Skin epidermis (tissue), 12 donors: ENCODE data around the gene KAT2A.

Source experiments
- H3K27ac ChIP-seq, 21 experiments: fragments of 200-600 bp; sonication (generic) in 11 of 21; one replicate each; pipeline ENCODE4 v1.5.0; 2020; ENCODE audit warnings: mild to moderate bottlenecking in 3 of 21, inconsistent platforms in 2 of 21, moderate library complexity in 2 of 21
- H3K4me3 ChIP-seq, 7 experiments: fragments of 200-600 bp; sonication (generic) in 2 of 7; one replicate each; pipeline ENCODE4 v1.5.0; 2020; ENCODE audit warnings: inconsistent platforms in 2 of 7, mild to moderate bottlenecking in 2 of 7, moderate library complexity in 1 of 7

KAT2A gene

DNA sequence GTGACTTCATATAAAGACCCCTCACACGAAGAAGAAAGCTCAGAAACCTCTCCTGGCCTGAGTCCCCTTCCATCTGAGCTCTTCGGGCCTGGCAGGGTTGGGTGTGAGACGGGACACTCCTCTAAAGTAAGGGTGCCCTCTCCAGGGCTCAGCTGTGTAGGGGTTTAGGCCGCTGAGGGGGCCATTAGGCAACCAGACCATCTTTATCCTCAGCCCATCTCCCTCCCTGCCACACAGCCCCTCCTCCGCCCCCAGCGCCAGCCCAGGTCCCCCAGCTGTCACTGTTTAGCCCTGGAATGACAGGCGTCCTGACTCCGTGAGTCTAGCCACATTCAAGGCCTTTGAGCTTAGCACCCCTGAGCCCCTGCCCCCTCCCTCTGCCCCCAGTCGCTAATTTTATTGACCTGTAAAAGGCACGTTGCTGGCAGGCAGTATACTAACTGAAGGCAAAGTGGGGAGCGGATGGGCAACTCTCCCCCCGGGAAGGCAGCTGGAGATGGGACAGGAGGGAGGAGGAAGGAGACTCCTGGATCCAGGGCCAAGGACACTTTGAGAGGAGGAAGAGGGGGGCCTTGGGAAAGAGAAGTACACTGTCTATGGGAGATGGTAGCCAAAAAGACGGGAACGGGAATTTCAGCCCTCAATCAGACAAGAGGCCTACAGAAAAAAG lies 22.3 kb downstream of the KAT2A start:
- Histone ChIP-seq H3K27ac (no peak overlapping the region), H3K4me3 (peak overlapping the region in 1 of 7 experiments; percentile 24)

DNA sequence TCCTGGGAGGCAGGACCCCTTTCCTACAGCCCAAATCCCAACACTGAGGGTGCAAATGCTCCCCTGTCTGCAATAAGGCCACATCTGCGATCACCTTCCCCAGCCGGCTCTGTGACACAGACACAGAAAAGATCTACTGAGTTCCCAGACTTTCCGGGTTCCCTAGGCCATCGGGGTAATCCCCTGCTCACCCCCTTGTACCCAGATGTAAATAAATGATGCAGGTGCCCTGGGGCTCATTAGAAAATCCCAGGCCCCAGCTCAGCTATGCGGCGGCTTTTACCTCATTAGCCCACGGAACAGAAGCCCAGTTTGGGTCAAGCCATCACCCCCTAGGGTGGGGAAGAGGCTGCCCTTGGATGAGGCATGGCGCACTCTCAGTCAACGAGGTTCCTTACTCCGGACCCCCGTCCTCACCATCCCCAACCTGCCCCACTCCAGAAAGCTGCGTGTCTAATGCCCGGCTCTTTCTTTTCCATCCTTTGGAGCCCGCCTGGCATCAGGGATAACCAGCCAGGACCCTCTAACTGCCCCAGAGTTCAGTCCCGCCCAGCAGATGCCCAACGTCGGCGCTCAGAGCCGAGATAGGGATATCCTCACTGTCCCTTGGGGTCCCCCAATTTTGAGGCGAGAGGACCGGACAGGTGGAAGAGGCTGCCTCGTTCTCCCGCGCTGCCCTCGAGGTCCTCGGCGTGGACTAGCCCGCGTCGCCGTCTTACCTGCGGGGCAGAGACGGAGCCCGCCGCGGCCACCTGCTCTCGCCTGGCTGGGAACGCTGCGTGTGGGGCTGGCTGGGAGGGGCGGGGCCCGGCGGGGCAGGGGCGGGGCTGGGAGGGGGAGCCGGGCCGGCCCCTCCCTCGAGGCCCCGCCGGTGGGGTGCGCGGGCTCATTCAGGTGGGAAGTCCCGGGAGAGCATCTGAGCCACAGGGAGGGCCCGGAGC lies 23.2 kb downstream of the KAT2A start, which contains the start of gene ZNF385C:
ZNF385C (minus strand) TSS at position 783 of the 941 bp plus-strand sequence. CDS start 35,417 bp downstream, outside the sequence.
- Histone ChIP-seq H3K27ac (peak within 1 kb of the TSS in 1 of 21 experiments; percentile 2), H3K4me3 (peak within 1 kb of the TSS in 3 of 7 experiments; percentile 4 to 26 (median 24))

DNA sequence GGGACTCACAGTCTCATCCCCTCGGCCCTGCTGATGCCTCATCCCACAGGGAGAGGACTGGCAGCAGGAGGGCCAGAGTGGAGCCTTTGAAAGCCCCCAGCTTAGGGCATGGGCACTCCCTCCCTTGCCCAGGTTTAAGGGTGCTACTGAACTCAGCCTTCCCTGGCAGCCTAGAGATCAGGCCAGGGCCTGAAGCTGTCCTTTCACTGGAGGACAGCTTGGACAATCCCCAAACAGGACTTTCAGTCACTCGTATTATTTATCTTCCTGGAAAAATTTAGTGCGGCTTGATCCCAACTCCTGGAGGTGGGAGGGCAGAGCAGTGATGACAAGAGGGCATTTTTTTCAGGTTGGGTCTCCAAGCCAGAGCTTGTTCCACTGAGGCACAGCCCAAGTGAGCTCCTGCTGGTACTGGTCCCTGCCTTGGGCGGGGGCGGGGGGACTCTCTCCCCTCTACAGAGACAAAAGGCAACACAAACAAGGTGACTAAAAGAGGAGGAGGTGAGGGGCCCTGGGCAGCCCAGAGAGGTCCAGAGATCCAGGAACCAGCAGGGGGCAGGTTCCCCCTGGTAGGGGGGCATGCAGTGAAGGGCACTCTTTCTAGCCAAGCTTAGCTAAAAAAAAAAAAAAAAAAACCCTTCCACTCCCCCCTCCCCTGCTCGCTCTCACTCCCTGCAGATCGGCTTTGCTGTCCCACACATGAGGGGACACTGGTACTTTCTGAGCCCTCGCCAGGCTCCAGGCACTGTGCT lies 24.6 kb downstream of the KAT2A start:
- Histone ChIP-seq H3K4me3 (no peak overlapping the region), H3K27ac (no peak overlapping the region)

DNA sequence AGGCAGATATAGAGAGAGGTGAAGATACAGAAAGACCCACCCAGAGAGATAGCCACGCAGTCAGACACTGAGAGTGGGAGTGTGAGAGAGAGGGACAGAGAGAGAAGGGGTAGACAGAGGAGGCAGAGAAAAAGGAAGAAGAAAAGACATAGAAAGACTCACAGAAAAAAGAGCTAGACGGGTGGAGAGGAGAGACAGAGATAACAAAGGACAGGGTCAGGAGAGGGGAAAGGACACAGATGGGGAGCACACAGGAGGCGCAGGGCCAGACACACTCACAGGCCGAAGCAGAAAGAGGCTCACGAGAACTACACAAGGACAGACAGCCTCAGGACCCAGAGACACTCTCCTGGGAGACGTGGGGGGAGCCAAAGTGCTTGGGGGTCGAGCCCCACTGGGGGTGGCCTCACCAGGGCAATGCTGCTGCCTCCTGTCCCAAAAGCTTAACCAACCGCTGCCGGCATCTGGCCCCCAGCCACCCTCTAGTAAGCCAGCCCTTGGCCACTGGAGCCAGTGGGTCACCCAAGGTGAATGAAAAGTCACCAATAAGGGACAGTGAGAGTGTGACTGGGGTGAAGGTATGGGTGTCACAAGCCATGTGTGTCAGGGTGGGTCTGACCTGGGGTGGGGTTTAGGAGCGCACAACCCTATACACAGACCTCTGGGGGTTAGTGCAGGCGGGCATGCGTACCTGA lies 26.6 kb downstream of the KAT2A start:
- no peak overlapping the region for H3K27ac ChIP-seq
- no peak overlapping the region for H3K4me3 ChIP-seq

DNA sequence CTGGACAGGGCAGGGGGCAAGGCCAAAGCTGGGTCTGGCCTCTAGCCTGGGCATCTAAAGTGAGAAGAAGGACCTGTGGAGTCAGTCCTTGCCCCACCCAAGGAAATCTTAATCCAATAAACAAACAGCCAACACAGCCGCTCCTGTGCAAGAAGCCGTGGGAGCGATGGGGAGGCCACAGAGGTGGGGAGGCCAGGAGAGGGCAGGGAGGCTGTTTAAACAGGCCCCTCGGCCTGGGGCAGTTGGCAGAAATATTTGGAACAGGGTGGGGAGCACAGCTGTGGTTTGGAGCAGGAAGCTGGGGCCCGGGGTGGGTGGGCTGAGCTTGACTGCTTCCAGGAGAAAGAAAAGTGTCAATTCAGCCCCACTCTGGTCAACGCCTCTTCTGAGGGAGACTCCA lies 28.2 kb downstream of the KAT2A start:
- no peak overlapping the region for H3K27ac ChIP-seq

DNA sequence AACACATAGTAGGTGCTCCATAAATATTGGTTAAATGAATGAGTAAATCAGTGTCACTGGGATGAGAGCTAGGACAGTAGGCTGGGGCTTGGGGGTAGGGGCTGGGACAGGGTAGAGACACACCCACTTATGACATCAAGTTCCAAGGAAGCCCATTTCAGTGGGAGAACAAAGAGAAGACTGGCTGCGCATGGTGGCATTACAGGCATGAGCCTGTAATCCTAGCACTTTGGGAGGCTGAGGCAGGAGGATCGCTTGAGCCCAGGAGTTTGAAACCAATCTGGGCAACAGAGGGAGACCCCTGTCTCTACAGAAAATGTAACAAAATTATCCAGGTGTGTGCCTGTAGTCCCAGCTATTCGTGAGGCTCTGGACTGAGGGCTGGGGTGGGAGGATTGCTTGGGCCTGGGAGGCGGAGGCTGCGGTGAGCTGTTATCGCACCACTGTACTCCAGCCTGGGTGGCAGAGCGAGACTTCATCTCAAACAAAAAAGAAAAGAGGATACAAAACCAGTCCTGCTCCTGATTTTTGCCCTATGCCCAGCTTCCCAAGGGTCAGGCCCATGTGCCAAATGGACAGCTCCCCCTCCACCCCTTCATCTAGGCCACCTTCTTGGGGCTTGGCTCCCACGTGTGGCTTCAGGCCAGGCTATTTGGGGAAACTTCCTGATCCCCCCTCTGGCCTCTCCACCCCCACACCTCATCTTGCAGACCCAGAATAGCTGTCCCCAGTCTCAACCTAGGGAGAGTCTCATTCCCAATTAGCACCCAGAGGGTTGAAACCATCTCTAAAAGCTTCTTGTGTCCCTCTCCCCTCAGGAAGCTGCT lies 30.0 kb downstream of the KAT2A start:
- no peak overlapping the region for H3K27ac ChIP-seq
- H3K4me3 ChIP-seq, result no peak overlapping the region

More for the DNA sequence above, 28.2 kb downstream of the KAT2A start:
- H3K4me3 ChIP-seq, result no peak overlapping the region

DNA sequence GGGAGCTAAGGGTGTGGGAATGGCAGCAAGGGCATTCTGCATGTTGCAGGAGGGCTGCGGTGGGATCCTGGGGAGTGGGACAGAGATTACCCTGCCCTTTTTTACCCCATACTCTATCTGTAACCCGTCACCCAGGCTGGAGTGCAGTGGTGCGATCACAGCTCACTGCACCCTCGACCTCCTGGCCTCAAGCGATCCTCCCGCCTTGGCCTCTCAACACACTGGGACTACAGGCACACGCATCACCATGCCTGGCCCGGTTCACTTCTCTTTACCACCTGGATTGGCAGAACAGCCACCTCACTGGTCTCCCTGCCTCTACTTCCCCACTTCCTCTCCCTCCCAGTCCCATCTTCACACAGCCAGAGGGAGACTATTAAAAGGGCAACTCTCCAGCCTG lies 32.4 kb downstream of the KAT2A start:
- H3K27ac ChIP-seq, result no peak overlapping the region
- H3K4me3 ChIP-seq, result no peak overlapping the region

DNA sequence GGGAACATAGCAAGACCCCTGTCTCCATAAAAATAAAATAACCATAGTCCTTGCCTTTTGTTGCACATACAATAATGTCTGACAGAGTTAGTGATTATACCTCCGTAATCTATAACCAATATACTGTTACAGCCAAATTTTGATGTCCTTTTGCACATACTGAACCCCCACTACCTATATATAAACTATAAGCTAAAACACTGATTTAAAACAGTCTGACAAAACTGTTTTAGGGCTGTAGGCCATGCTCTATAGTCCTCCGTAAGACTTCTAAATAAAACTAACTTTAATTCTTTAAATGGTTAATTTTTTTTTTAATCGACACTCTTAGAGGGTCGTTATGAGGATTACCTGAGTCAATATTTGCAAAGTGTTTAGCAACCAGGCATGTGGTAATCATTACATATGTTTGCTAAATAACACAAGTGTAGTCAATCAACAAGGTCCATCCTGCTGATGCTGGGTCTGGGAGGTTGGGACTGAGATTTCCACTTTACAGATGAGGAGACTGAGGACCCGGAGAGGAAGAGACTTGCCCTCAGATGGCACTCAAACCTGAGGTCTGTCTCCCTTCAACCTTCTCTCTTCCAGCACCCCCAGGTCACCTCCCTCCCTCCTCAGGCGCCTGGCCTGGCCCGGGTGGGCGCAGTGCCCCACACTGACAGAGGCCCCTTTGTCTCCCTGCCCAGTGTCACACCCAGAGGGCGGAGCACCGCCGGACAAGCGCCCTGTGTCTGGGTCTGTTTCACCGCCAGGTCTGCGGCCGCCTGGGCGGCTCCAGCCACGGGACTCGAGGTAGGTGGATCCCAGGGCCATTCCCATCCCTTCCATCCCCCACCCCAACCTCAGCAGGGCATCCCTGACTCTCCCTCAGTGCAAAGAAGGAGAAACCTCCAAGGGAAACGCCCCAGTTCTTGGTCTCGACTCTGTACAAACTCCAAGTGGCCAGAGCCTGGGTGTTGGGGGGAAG lies 33.1 kb downstream of the KAT2A start:
- no peak overlapping the region for H3K4me3 ChIP-seq

DNA sequence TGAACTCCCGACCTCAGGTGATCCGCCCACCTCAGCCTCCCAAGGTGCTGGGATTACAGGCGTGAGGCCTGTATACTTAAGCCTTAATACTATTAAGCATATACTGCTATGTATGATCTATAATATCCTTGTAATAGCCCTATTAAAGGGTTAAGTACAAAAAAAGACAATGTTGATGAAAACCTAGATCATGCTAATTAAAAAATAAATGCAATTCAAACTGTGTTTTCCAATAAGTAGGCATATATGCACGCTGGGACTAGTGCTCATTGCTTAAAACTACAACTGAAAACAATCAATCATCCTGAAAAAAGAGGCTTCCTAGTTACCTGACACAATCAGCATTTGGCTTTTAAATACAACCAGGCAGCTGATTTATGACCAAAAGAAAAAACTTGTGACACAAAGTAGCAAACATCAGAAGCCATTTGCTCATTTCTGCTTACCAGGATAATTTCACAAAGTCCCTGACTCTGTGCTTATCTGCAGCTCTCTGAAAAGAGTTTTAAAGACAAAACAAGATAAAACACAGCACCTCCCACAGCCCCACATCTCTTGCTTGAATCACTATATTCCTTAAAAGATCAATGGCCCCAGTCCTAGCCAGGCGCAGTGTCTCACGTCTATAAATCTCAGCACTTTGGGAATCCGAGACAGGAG lies 34.0 kb downstream of the KAT2A start:
- Histone ChIP-seq H3K4me3 (no peak overlapping the region), H3K27ac (no peak overlapping the region)

More for the DNA sequence above, 33.1 kb downstream of the KAT2A start:
- no peak overlapping the region for H3K27ac ChIP-seq

DNA sequence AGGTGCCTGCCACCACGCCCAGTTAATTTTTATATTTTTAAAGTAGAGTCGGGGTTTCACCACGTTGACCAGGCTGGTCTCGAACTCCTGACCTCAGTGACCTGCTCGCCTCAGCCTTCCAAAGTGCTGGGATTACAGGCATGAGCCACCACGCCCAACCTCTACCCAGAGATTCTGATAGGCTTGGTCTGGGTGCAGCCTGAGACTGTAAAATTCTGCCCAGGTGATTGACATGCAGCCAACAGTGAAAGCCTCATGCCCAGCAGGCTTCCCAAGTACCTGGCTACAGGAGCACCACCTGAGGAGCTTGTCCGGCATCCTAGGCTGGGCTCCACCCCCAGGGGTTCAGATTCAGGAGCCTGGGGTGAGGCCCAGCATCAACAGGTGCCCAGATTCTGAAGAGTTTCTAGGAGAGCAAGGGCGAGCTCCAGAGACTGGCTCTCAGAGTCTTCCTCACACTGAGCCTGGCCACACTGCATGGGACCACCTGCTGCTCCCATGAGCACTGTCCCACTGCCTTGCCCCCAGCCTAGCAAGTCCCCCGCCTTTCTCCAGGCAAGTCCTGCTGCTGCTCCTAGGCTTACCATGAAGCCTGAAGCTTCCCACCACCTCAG lies 39.5 kb downstream of the KAT2A start:
- no peak overlapping the region for H3K4me3 ChIP-seq
- H3K27ac ChIP-seq, result no peak overlapping the region

DNA sequence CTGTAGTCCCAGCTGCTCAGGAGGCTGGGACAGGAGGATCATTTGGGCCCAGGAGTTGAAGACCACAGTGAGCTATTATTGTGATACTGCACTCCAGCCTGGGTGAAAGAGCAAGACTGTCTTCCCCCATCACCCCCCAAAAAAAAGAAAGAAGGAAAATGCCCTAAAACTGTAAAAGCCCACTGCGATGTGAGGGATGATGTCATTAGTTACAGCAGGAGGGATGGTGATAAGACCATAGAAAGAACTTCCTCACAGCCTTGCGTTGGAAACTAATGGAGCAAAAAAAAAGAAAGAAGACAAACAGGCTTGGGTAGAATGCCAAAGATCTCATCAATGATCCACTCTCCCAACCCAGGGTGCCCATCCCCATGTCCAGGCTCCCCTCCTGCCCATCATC lies 41.6 kb downstream of the KAT2A start:
- Histone ChIP-seq H3K4me3 (no peak overlapping the region), H3K27ac (no peak overlapping the region)

DNA sequence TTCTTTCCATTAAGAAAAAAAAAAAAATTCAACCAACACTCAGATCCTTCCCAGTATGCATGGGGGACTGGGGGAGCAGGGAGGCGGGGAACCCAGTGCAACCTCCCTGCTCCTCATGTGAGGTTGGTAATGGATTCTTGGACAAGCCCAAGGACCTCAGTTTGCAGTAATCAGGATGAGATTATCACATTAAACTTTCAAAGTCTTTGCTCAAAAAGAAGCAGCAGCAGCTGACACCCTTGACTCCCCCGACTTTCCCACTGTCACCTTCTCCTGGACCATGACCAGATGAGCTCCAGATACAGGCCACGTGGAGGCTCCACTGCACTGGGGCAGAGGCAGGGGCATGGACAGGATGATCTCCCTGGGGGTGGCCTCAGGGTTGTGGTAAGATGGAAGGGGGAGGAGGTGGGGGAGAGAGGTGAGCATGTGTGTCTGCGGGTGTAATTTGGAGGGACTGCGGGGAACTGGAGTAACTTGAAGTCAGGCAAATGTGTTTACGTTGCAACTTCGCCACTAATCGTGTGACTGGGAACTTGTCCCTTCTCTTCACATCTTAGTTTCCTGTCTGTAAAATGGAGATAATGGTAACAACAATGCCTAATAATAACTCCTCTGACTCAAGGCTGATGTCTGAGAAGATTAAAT lies 42.6 kb downstream of the KAT2A start:
- H3K27ac ChIP-seq, result no peak overlapping the region
- H3K4me3 ChIP-seq, result no peak overlapping the region

DNA sequence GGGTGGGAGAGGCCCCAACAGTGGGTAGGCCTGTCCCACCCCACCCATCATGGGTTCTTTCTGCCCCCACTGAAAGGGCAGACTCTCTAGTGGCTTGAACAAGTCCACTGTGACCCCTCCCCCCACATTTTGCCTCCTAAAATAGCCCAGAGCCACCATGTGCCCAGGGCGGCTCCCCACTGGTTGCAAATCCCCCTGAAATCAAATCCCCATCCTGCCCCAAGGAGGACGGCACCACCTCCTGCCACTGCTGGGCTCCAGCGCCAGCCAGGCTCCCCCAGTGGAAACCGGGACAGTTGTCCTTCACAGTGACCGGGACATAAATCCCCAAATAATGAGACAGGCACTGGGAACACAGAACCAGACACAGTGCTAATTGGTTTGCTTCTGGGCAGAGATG lies 43.4 kb downstream of the KAT2A start:
- Histone ChIP-seq H3K4me3 (no peak overlapping the region), H3K27ac (no peak overlapping the region)

DNA sequence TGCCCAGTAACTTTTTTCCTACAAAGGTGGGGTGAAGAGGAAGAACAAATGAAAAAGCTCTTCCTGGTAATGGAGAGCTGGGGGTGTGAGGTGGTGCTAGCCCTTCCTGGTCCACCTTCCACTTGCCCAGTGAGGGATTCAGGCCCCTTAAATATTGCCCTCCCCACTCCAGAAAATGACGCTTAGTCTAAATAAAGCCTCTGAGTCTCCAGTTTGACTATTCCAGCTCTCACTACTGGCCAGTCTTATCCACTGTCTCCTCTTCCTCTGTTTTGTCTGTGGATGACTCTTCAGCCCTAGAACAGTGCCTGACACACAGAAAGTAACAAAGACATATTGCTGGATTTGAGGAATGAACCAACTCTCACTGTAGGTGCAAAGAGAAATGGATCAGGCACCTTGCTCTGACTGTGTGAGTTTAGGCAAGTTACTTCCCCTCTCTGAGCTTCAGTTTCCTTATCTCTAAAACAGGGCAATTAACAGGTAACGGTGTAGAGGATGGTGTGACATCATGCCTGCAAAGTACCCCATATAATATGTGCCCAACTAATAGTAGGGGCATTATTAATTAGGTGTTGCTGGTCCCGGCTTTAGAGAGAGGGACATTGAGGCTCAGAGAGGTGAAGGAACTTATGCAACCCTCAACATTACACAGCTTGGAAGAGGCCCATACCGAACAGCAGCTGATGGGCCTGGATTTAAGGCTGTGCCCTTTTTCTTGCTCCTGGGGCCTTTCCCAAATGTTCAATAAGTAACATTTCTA lies 44.2 kb downstream of the KAT2A start:
- Histone ChIP-seq H3K27ac (no peak overlapping the region), H3K4me3 (no peak overlapping the region)

DNA sequence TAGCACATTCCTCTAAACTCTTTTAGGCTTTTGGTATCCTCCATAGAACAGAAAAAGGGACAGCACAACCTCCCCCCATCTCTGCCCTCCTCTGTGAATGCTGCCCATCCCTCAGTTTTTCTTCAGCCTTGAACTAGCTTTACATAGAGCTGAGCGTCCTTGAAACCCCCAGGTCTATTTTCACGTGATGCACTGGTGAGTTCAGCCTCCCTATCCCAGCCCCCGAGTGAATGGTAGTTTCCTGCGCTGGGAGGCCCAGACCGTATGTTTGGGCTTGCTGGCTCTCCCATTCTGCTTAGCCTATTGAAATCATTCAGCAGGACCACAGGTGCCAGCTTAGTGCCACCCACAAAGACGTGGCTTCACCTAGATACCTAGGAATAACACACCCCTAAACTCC lies 45.4 kb downstream of the KAT2A start:
- Histone ChIP-seq H3K4me3 (no peak overlapping the region), H3K27ac (no peak overlapping the region)
